ENCODE results near the gene CROCC2. TPM values are rescaled to one million over a fixed set of nuclear protein-coding genes. Genes with fewer than 3 reads are reported as not detected.

Gene CROCC2
- total RNA-seq, 2 experiments from 2014 or later = not detected

DNA sequence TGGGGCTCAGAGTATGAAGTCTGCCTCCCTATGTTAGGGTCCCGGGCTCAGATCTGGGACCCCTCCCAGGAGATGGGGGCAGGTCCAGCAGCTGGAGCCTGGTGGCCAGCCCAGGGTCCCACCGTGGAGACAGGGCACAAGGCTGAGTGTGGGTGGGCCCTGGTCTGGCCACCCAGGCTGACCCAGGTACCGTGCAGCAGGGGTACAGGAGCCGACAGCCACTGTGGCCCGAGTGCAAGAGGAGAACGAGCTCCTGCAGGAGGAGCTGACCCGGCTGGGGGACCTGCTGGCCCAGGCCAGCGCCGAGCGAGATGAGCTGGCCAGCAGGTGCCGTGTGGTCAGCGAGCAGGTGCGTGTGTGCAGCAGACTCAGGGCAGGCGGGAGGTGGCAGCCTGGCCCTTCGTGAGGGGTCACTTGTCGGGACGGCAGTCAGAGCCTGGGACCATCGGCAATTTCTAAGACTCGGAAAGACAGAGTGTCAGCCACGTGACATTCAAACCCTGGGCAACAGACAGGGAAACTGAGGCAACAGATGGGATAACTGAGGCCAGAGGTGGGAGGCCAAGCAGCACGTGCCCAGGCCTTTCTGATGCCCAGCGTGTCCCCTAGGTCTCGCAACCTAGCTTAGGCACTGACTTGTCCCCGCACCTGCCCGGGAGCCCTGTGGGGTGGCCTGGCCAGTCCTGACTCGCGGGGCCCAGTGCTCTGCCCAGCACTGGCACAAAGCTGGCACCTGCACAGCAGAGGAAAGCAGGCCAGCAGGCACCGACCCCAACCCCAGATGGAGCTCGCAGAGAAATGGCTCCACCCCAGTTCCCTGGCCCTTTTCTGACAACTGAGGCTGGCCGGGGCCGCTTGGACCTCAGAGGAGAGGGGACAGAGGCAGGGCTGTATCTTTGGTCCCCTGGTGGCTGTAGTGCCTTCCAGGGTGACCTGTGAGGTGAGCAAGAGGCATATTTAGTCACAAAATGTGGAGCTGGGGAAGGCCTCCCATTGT is 13.9 kb downstream of the CROCC2 start:
- H3K27ac Mint-ChIP-seq = no peak overlapping the region
- ChIA-PET CTCF (no interaction called here), POLR2A (no interaction called here)
- no peak for DNase-seq
- H3K4me3 Mint-ChIP-seq = no peak overlapping the region
- no peaks in the 10 kb centered on the region for H3K4me1 Mint-ChIP-seq
- H3K27me3 Mint-ChIP-seq = peaks cover 6% of the 10 kb centered on the region
- H3K9me3 Mint-ChIP-seq = no peaks in the 10 kb centered on the region
- H3K36me3 Mint-ChIP-seq (ENCODE audit: low read depth) = no peaks in the 10 kb centered on the region

DNA sequence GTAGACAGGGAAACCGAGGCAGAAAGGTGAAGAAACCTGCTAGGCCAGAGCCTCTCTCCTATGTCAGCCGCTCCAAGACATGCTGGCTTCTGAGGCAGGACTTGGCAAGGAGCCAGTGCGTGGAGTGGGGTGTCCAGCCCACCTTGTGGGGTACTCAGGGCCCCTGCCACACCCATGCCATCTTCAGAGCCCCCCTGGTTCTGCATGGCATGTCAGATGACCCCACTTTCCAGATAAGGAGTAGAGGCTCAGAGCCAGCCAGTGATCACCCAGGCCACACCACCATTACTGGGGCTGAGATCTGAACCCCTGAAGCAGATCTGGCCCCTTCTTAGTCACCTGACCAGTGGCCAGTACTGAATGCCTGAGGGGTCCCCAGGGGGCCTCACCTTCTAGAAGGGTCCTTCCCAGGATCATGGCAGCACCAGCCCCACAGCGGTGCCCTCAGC is 14.7 kb downstream of the CROCC2 start:
- DNase-seq = no peak
- H3K9me3 Mint-ChIP-seq = no peaks in the 10 kb centered on the region
- peaks cover 3% of the 10 kb centered on the region for H3K27me3 Mint-ChIP-seq
- no peak overlapping the region for H3K27ac Mint-ChIP-seq
- POLR2A ChIA-PET = no interaction called here
- H3K4me1 Mint-ChIP-seq = no peaks in the 10 kb centered on the region
- CTCF ChIA-PET = no interaction called here
- no peak overlapping the region for H3K4me3 Mint-ChIP-seq
- H3K36me3 Mint-ChIP-seq (ENCODE audit: low read depth) = no peaks in the 10 kb centered on the region

DNA sequence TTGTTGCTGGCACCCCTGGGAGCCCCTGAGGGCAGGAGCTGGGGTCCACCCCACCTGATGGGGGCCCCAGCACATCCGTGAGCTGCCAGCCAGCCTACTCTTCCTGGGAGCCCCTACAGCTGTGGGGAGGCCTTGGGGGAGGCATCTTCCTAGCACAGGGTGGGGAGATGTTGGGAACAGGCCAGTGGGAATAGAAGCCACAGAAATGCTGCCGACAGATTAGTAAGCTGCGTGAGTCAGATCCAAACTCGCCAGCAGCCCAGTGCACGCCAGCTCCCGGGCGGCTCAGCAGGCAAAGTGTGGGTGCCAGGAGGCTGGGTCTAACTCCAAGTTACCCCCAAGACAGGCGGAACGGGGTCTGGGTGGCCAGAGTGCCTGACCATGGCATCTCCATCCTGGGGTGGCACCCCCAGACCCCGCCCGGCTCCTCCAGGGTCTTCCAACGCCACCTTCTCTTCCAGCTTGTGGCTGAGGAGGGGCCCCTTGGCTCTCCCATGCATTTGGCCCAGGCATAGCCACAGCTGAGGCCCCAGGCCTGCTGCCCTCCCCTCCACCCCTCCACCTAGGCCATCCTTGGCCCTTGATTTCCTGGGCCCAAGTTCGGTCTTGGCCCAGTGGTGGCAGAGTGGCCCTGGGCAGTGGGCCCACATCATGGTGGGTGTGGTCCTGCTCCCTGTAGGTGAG is 15.3 kb downstream of the CROCC2 start:
- Mint-ChIP-seq H3K27ac (no peak overlapping the region), H3K4me3 (no peak overlapping the region), H3K27me3 (peaks cover 3% of the 10 kb centered on the region), H3K4me1 (no peaks in the 10 kb centered on the region), H3K9me3 (no peaks in the 10 kb centered on the region), H3K36me3 (ENCODE audit: low read depth) (no peaks in the 10 kb centered on the region)
- POLR2A ChIA-PET = no interaction called here
- no peak for DNase-seq
- CTCF ChIA-PET = no interaction called here

DNA sequence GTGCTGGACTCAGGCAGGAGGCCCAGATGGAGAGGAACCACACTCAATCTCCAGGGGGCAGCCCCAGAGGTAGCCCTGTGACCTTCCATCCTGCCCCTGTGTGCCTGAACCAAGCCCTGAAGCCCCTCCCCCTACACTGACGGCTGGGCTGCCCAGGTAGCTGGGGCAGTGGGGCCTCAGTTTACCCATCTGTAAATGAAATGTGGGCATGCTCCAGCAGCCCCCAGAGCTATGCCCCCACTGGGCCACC is 15.8 kb downstream of the CROCC2 start:
- Mint-ChIP-seq H3K27ac (no peak overlapping the region), H3K27me3 (peaks cover 3% of the 10 kb centered on the region), H3K9me3 (no peaks in the 10 kb centered on the region), H3K4me3 (no peak overlapping the region), H3K4me1 (no peaks in the 10 kb centered on the region), H3K36me3 (ENCODE audit: low read depth) (no peaks in the 10 kb centered on the region)
- no peak for DNase-seq
- ChIA-PET CTCF (no interaction called here), POLR2A (no interaction called here)

DNA sequence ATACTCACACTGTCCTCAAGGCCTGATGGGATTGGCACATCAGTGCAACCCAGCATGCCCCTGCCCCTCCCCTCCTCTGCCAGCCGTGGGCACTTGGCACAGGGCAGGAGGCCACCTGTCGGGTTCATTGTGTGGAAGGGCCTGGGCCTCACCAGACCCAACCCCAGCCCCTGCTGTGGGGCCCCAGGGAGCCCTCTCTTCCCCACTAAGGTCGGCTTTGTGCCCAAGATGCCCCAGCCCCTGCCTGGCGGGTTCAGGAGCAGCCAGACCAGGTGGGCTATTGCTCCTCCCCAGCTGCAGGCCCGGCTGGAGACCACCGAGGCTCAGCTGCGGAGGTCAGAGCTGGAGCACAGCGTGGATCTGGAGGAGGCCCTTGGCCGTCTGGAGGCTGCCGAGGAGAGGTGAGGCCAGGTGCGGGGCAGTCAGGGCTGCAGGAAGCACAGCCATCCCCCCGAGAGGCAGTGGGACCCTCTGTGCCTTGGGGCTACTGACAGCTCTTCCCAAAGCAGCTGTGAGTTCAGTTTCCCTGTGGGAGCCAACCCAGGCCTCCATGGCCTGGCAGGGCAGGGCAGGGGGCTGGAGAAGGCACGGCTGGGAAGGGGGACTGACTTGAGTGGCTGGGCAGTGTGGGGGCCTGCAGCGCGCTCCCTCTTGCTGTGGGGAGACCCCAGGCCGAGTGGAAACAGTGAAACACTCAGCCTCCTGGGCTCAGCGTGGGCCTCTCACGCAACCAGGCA is 16.3 kb downstream of the CROCC2 start:
- Mint-ChIP-seq H3K9me3 (no peaks in the 10 kb centered on the region), H3K4me3 (no peak overlapping the region), H3K27ac (no peak overlapping the region), H3K4me1 (no peaks in the 10 kb centered on the region), H3K36me3 (ENCODE audit: low read depth) (no peaks in the 10 kb centered on the region), H3K27me3 (no peaks in the 10 kb centered on the region)
- DNase-seq = no peak
- CTCF ChIA-PET = no interaction called here
- POLR2A ChIA-PET = no interaction called here

DNA sequence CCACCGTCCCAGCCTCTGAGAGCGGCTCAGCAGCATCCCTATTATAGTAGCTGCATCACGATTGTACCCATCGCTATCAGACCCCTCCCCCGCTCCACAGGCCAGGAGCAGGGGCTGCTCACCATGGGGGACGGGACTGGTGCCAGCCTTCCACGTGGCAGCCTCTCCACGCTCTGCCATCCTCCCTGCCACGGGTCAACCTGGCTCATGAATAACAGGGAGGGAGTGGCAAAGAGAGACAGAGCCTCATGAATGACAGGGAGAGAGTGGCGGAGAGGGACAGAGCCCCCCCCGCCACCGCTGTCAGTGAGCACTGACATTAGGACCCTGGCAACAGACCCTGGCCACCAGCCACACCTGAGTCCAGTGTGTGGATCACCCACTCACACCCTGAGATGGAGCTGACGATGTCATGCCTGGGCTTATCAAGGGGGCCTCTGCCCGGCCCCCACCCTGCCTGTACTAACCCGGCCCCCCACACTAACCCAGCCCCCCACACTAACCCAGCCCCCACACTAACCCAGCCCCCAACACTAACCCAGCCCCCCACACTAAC is 16.9 kb downstream of the CROCC2 start:
- CTCF ChIA-PET = no interaction called here
- Mint-ChIP-seq H3K4me3 (no peak overlapping the region), H3K4me1 (no peaks in the 10 kb centered on the region), H3K36me3 (ENCODE audit: low read depth) (no peaks in the 10 kb centered on the region), H3K27me3 (no peaks in the 10 kb centered on the region), H3K27ac (no peak overlapping the region), H3K9me3 (no peaks in the 10 kb centered on the region)
- DNase-seq = no peak
- POLR2A ChIA-PET = no interaction called here

DNA sequence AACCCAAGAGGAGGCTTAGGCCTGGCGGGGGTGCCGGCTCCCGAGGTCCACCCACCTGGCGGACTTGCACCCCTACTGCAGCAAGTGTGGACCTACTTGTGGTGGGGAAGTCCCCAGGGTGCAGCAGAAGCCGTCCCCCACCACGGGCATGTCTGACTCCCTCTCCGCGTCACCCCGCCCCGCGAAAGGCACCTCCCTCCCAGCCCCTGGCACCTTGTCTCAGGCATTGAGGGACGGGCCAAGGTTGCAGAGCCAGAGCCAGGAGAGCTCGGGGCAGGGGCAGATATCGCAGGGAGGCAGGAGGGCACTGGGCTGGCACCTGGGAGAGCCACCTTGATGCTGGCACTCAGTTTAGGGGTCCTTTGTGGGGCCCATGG is 19.0 kb downstream of the CROCC2 start:
- no peaks in the 10 kb centered on the region for H3K9me3 Mint-ChIP-seq
- CTCF ChIA-PET = interaction anchor here (2.3 kb wide), 1 partner anchor 11 kb away, joined by 10 read pairs; no protein-coding TSS in a partner anchor
- H3K27me3 Mint-ChIP-seq = no peaks in the 10 kb centered on the region
- no peaks in the 10 kb centered on the region for H3K36me3 Mint-ChIP-seq (ENCODE audit: low read depth)
- DNase-seq = peak; percentile 26
- no peaks in the 10 kb centered on the region for H3K4me1 Mint-ChIP-seq
- H3K4me3 Mint-ChIP-seq = no peak overlapping the region
- H3K27ac Mint-ChIP-seq = no peak overlapping the region
- POLR2A ChIA-PET = no interaction called here

DNA sequence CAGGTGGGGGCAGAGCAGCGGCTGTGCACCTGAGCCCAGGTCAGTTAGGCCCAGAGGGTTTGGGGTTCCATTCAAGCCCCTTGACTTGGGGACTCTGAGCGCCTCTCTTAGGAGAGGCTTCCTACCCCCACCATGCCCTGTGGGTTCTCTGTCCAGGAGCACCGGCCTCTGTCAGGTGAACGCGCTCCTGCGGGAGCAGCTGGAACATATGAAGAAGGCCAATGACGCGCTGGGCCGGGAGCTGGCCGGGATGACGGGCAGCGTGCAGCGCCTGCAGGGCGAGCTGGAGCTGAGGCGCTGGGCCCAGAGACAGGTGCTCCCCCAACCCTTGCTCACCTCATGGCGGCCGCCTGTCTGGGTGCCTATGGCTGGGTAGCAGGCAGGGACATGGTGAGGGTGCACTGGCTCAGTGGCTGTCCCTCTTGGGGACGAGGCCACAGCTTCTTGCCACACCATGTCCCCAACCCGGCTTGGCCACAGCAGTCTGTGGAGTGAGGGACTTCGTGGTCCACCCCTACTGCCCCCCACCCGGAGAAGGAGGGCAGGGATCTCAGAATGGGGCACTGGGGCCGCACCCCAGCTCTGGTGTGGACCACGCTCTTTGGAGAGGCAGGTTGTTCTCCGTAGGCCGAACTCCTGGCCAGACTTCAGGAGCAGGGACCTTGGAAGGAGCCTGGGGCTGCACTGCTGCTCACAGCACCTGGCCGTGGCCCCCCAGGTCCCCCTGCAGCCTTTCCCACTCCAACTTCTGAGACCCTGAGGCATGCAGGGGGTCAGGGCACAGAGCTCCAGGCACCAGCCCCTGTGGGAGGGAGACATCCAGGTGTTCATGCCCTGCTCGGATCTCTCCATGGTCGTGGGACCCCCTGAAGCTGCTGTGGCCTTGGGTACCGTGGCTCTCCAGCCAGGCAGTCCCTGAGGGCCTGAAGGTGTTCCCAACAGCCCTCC is 19.7 kb downstream of the CROCC2 start:
- Mint-ChIP-seq H3K4me1 (no peaks in the 10 kb centered on the region), H3K27me3 (no peaks in the 10 kb centered on the region), H3K36me3 (ENCODE audit: low read depth) (no peaks in the 10 kb centered on the region), H3K4me3 (no peak overlapping the region), H3K27ac (no peak overlapping the region), H3K9me3 (no peaks in the 10 kb centered on the region)
- no peak for DNase-seq
- CTCF ChIA-PET = interaction anchor here (2.3 kb wide), 1 partner anchor 12 kb away, joined by 10 read pairs; no protein-coding TSS in a partner anchor
- POLR2A ChIA-PET = no interaction called here

DNA sequence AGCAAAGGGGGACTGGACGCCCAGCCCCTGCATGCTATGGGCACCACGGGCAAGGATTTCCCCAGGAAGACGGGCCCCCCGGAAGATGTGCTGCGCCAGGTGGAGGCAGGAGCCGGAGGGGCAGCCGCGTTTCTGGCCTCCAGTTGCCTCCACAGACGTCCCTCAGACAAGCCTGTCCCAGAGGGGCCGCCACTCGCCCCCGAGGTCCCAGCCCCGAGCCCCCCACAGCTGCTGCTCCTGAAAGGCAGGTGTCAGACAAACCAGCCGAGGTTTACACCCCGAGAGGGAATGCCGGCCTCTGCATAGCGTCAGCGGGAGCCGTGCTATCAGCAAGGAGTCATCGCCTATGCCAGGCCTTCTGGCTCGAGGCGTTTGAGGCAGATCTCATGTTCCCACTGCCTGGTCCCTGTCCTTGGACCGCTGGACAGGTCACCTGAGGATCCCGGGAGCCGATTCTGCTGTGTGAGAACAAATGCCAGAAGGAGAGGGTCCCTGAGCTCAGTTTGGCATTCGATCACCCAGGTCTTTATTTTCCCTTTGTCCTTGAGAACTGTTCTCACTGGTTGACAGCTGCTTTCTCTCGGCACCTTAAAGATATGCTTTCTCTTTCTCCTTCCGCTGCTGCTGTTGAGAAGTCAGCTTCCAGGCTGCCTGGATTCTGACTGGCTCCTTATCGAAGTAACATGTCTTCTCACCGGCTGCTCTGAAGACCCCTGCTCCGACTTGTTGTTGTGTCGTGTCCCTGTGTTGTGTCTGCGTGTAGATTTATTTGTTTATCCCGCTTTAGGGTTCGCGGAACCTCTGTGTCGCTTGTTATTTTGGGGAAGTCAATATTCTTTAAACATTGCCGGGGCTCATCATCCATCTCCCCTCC is 20.6 kb downstream of the CROCC2 start:
- ChIA-PET POLR2A (no interaction called here), CTCF (interaction anchor here (2.3 kb wide), 1 partner anchor 13 kb away, joined by 10 read pairs; no protein-coding TSS in a partner anchor)
- Mint-ChIP-seq H3K4me1 (no peaks in the 10 kb centered on the region), H3K9me3 (no peaks in the 10 kb centered on the region), H3K36me3 (ENCODE audit: low read depth) (no peaks in the 10 kb centered on the region), H3K27me3 (no peaks in the 10 kb centered on the region), H3K4me3 (no peak overlapping the region), H3K27ac (no peak overlapping the region)
- DNase-seq = no peak

DNA sequence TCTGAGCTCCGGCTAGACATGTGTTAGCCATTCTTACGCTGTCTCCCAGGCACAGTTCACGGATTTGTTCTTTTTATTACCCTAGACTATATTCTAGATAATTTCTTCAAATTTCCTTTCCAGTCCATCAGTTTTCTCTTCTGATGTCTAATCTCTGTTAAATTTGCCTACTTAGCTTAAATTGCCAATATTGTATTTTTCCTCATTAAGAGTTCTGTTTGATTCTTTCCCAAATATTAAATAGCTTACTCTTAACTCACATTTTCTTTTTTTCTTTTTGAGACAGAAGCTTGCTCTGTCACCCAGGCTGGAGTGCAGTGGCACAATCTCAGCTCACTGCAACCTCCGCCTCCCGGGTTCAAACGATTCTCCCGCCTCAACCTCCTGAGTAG is 21.2 kb downstream of the CROCC2 start:
- Mint-ChIP-seq H3K27ac (no peak overlapping the region), H3K27me3 (no peaks in the 10 kb centered on the region), H3K4me3 (no peak overlapping the region), H3K4me1 (no peaks in the 10 kb centered on the region), H3K36me3 (ENCODE audit: low read depth) (no peaks in the 10 kb centered on the region), H3K9me3 (no peaks in the 10 kb centered on the region)
- ChIA-PET CTCF (no interaction called here), POLR2A (no interaction called here)
- no peak for DNase-seq

DNA sequence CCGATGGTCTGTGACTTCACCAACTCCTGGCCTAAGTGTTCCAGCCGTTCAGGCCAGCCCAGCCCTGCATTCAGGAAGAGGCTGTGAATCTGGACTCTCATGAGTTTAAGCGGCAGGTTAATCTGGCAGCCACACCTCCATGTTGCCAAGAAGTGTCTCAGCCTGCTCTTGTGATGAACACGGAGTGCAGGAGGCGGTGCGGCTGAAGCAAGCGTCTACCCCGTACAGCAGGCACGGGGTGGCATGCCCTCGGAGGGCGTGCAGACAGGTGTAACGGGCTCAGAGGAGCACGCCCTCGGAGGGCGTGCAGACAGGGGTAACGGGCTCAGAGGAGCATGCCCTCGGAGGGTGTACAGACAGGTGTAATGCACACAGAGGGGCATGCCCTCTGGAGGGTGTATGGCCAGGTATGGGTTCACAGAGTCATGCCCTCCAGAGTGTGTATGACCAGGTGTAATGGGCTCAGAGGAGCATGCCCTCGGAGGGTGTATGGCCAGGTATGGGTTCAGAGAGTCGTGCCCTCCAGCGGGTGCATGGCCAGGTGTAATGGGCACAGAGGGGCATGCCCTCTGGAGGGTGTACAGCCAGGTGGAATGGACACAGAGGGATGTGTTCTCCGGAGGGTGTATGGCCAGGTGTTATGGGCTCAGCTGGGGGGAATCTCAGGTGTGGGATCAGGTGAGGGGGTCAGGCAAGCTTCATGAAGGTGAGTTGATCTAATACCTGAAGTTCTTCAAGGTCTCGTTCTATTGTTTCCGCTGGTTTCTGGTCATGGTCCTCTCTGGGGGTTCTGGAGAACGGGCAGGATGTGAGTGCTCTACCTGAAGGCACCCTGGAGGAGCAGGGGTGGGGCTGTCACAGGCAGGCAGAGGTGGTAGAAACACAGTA is 22.6 kb downstream of the CROCC2 start:
- Mint-ChIP-seq H3K9me3 (no peaks in the 10 kb centered on the region), H3K36me3 (ENCODE audit: low read depth) (no peaks in the 10 kb centered on the region), H3K4me1 (no peaks in the 10 kb centered on the region), H3K4me3 (no peak overlapping the region), H3K27me3 (no peaks in the 10 kb centered on the region), H3K27ac (no peak overlapping the region)
- CTCF ChIA-PET = no interaction called here
- DNase-seq = no peak
- POLR2A ChIA-PET = no interaction called here

Measured in activated CD4-positive, alpha-beta T cell treated with anti-CD3 and anti-CD28 coated beads, Interleukin-2, amount 10 ng/mL, durations not matched to agents 7 days and 5 days (primary cell).